Transverse colon (tissue), 4 donors: Measurements from ENCODE around the gene IFITM5.

ENCODE experiments used
- CTCF ChIP-seq, 5 experiments: fragments of 200-600 bp in 3 of 5; fragments of 450-650 bp in 2 of 5; sonication (generic) in 3 of 5; IDR thresholded peaks; 1 replicate in 2 of 5; 2 replicates in 3 of 5; pipeline ENCODE4 v1.5.1; 2016 to 2017; ENCODE audit warnings: antibody characterized with exemption in 5 of 5, inconsistent platforms in 3 of 5, mild to moderate bottlenecking in 2 of 5, moderate library complexity in 1 of 5
- POLR2AphosphoS5 ChIP-seq, 3 donors: sonication (generic); formaldehyde crosslinking; IDR thresholded peaks; one replicate each; pipeline ENCODE4 v1.6.1; 2016; ENCODE audit warnings: antibody characterized with exemption in 3 of 3

- TF ChIP-seq CTCF (IDR thresholded peaks at IDR 0.05) (no peak), POLR2AphosphoS5 (IDR thresholded peaks at IDR 0.05) (no peak)
These were observed 28.0 kb downstream of the IFITM5 start for GRCh38 chr11:271319-271715.
